GM21723 (cell line): ENCODE measurements around the gene POLR2F.

Source experiments
- ATAC-seq: cut with Tn5 transposase; IDR thresholded peaks from one replicate; pipeline ENCODE4 v1.9.1; 2021; ENCODE audit warnings: mild to moderate bottlenecking, moderate library complexity; ENCODE audit not compliant: unreplicated experiment

The POLR2F gene

DNA sequence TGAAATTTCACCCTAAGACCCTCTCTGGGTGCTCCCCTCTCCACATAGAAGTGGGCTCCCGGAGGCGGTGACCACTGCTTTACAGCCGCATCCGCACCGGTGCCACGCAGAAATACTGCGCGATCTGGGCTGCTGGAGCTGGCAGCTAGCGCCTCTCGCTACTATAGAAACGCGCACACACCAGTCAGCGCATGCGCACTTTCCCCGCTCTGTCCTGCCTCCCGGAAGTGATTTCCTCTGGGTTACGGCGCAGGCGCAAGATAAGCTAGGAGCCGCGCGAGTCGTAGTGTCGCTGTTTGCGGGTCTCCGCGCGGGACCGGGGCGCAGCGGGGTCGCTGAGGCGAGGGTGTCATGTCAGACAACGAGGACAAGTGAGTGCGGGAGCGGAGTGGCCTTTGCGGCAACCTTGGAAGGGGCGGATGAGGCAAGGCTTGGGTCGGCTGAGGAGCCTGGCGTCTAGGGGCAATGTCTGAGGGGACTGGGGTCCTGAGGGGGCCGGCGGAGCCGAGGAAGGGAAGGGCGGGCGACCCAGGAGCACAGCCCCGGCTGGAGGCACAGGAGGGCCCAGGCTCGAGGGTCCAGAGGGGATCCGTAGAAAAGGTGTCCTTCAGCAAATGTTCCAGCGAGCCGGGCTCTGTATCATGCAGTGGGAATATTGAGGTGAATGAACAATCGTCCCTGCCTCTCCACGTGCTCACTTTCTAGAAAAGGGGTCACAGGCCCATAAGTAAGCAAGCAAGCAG is at the start of gene POLR2F, which contains the start of gene C22orf23:
Gene POLR2F (plus strand): TSS at position 263 of the 743 bp plus-strand sequence. CDS start 89 bp downstream, at position 352.
Gene C22orf23 (minus strand): TSS at position 165 of the 743 bp plus-strand sequence. CDS start 452 bp downstream, outside the sequence.
- peak; percentile 72 for ATAC-seq

DNA sequence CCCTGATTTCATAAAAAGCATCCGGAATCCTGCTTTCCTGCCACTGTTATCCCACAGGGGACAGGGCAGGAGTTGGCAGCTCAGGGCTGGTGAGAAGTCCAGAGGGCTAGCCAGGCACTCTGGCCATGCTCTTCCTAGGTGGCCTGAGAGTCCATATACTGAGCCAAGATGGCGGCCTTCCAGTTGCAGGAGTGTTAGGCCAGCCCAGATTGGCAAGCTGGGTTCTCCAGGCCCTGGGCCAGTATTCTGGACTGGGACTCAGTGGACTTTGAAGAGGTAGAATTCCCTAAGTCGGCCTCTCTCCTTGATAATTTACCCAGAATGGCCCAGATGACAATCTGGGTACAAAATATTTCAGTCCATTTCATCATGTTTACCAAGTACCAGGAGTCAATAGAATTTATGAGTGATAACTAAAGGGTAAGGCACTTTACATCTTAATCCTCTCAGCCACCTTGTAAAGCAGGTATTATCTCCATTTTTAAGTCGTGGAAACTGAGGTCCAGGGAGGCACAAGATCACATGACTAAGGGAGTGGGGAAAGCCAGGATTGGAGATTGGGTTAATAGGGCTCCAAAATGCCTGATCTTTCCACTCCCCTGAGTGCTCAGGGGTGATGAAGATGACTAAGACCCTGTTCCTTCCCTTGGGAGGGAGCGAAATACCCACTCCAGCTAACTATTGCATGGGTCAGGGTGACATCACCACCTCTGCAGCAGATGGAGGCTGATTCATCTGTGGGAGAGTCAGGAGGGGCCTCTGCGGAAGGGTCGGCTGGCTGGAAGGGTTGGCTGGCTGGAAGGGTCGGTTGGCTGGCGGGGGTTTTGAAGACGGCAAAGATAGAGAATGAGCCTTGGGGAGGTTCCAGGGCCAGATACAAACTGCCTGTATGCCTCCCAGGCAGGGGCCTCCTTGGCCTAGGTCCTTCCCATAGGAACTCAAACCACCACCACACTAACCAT is 48.6 kb upstream of the POLR2F start:
- no peak for ATAC-seq

- peak; percentile 82 for ATAC-seq
These were observed 47.8 kb upstream of the POLR2F start, which contains the start of gene MICALL1 for GRCh38 chr22:37905534-37906363. Gene MICALL1 (plus strand): TSS chr22:37906297. CDS start chr22:37906423, 126 bp downstream.

DNA sequence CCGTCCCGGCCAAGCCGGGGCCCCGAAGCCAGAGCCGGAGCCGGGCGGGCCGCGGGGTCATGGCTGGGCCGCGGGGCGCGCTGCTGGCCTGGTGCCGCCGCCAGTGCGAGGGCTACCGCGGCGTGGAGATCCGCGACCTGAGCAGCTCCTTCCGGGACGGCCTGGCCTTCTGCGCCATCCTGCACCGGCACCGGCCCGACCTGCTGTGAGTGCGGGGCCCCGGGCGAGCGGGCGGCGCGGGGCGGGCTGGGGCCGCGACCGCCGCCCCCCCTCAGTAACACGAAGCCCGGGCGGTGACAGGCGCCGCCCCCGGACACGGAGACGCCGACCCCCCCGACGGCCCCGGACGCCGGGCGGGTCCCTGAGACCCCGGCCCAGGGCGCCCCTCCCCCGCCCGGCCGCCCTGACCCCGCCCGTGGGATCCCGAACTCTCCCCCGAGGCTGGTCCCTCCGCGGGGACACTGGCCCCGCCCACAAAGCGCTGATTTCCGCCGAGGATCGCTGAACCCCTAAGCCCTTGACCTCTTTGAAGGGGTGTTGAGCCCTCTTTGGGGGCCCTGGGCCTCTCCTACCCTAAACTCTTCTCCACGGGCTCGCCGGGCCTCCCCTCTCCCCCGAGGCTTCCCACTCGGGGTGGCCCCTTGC is 47.0 kb upstream of the POLR2F start:
- peak; percentile 19 for ATAC-seq

- ATAC-seq, result peak; percentile 3
These were observed 46.2 kb upstream of the POLR2F start for GRCh38 chr22:37907036-37907954.

- ATAC-seq, result no peak
These were observed 43.7 kb upstream of the POLR2F start for GRCh38 chr22:37909766-37910165.

DNA sequence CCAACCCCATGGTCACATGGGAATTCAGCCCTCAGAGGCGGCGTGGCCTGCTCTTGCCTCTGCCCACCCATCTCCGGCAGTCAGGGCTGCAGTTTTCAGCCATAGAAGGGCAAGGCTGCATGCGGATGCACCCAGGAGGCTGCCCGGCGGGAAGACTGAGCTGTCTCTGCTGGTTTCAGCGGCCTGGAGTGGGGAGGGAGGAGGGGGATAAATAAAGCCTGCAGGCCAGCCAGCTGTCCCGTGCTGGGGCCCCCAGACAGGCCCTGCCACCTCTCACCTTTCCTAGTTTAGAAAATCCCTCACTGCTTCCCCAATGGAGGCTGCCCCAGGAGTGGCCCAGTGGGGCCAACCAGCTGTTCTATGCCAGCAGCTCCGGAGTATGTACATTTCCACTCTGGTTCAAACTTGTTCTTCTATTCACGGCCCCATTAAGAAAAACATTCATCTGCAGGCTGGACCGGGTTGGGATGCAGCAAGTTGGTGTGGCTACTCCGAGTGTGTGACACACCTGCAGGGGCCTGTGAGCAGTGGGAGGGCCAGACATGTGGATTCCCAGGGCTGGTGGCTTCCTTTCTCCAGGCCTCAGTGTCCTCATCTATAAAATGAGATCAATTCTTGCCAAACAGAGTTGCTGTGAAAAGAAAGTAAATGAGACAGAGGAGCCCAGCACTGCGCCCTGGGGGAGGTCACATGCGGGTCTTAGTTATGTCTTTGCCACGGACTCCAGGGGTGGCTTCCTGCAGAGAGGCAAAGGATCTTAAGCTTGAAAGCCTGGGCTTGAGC is 42.4 kb upstream of the POLR2F start:
- no peak for ATAC-seq

GRCh38 chr22:37911697-37912096 is 41.8 kb upstream of the POLR2F start:
- no peak for ATAC-seq

GRCh38 chr22:37912171-37912570 is 41.3 kb upstream of the POLR2F start:
- no peak for ATAC-seq

GRCh38 chr22:37913233-37913721 is 40.2 kb upstream of the POLR2F start:
- no peak for ATAC-seq

GRCh38 chr22:37916311-37916710 is 37.2 kb upstream of the POLR2F start:
- no peak for ATAC-seq

GRCh38 chr22:37917874-37918548 is 35.5 kb upstream of the POLR2F start:
- ATAC-seq, result no peak

- no peak for ATAC-seq
These were observed 34.8 kb upstream of the POLR2F start for GRCh38 chr22:37918580-37919270.

DNA sequence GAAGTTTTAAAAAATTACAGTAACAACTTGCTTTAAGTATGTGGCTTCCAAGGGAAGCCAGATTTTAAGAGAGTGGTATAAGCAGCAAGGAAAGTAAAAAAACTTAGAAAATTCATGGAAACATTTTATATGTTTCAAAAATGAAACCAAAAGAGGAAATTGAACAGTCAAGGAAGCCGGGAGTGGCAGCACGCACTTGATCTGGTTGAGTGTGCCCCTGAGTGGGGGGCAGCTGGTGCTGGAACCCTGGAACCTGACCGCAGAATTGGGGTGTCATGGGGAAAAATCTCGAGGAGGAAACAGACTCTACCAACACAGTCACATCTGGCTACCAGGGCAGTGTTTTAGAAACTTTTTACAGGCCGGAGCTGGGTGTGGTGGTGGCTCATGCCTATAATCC is 33.4 kb upstream of the POLR2F start:
- no peak for ATAC-seq

GRCh38 chr22:37922191-37922590 is 31.3 kb upstream of the POLR2F start:
- ATAC-seq, result no peak

- ATAC-seq, result no peak
These were observed 29.6 kb upstream of the POLR2F start for GRCh38 chr22:37923927-37924326.
